CD4-positive, alpha-beta T cell treated with Interleukin-17A for 1 hour (primary cell): ENCODE data around the gene GAB4.
A peak's percentile ranks its signal among the peaks of the same experiment; 100 is the strongest.
"Not testable (repeated sequence)": the region's sequence is repeated elsewhere in the genome, so short reads cannot be mapped to it uniquely, and the experiment has no call there.

Experiments used
- DNase-seq: peaks from one replicate; pipeline ENCODE4 v3.0.0-alpha.2; 2020

The GAB4 gene

DNA sequence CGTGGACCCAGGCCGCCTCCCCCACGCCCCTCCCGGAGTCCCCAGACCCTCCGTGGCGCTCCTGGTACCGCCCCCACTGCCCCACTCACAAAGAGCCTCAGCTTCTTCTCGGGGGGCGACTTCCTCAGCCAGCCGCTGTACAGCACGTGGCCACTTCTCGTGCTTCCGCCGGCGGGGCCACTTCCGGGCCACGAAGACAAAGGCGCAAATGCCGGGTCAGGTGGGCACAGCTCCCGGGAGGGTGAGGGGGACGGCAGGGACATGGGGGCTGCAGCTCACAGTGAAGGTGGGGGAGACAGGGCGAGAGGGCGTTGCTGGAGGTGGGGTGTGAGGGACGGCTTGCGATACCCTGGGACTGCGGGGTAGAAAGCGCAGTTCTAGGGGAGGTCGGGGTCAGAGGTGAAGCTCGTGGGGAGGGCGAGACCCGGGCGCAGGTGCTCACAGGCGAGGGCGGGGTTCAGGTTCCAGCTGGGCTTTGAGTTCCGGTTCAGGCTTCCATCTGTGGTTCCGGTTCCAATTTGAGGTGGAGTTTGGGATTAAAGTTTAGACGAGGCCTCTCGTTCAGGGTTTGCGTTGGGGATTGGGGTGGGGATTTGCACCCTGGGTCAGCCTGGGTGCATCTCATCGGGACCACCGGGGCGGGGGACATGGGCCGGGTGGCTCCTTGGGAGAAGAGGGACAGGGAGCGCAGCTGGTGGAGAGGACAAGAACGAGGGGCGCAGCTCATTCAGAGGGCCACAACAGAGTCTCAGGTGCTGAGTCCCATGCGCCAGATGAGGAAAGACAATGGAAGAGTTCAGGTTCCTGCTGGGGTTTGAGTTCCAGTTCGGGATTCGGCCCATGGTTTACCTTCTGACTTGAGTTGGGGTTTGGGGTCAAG, at the start of gene GAB4:
Gene GAB4, minus strand, starts transcription at position 371 of the 880 bp plus-strand sequence. Its CDS starts 108 bp downstream, at position 263.
- DNase-seq, result no peak

- DNase-seq, result no peak
Measured at GRCh38 chr22:17056807-17057206, 48.8 kb upstream of the GAB4 start.

- no peak for DNase-seq
Measured at GRCh38 chr22:17056058-17056457, 48.0 kb upstream of the GAB4 start.

- DNase-seq, result no peak
Measured at GRCh38 chr22:17047656-17048055, 39.6 kb upstream of the GAB4 start.

DNA sequence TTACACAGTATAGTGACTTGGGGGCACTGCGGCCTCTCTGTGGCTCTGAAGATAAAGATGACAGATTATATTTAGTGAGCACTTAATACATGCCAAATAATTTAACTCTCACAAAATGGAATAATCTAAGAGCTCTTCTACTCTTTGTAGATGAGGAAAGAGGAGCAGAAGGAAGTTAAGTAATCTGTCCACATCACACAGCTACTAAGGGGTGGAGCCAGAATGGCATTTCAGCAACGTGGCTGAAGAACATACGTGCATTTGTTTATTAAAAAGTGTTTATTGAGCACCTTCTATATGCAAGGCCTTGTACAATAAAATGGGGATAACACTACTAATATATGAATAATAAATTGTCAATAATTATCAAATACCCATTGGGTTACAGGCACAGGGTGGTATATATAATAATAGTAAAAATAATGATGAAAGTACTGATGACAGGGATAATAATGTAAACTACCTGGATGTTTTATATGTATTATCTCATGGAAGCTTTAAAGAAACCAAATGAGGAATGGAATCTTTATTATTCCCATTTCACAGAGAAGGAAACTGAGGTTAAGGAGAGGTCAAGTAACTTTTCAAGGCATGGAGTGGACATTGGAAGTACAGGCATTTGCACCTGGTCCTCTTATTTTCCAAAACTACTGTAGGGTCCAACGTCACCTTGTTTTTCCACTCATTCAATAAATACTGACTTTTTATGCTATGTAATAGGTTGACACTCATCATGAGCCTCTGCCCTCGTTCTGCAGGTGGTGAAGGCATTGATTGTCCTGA, 38.7 kb upstream of the GAB4 start:
- DNase-seq, result no peak

DNA sequence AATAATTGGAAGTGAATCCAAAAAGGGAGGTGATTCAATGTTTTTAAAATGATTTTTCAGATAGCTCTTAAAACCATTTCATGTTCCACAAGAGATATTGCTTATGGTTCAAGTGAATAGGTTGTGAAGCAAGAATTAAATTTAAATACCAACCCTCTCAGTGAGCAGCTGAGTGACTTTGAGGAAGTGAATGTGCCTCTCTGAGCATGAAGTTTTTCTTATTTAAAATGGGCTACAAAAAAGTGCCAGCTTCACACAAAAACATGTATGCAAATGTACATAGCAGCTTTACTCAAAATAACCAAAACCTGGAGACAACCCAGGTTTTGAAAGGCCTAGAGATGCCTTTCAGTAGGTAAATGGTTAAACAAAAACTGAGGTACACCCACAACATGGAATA, 35.5 kb upstream of the GAB4 start:
- DNase-seq, result no peak

DNA sequence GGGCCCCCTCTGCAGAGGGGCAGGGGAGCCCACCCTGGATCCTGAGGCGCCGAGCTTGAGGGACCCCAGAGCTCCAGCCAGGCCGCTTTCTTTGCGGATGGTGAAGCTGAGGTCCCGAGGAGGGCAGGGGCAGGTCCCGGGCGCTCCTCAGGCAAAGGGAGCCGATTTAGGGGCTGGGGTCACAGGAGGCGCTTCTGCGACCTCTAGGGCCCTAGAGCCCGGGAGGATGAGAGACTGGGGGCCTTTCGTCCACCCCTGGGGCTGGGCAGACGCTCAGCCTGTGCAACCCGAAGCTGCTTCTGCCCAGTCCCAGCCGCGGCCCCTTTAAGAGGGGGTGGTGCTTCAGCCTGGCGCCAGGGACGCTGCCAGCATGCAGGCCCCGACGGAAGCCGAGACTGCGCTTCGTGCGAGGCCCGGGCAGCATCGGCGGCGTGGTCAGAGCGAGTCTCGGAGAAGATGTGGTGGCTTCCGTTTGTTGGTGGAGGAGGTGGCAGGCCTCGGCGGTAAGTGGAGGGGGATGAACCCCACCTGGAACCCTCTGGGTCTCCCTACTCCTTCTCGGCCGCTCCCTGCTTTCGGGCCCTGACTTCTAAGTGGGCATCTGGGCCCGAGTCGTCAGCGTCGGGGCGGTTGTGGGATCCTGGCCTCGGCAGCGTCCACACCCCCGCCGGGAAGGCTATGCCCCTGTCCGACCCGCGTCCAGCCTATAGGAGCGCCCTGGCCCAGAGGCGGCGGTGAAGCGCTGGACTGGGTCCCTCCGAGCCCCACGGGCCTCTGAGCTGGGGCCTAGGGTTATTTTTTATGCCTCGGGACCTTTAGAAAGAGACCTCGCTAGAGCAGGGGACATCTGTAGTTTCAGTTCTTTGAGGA, 29.1 kb upstream of the GAB4 start:
- peak; percentile 9 for DNase-seq

- DNase-seq, result not testable (repeated sequence)
Measured at GRCh38 chr22:17035976-17036841, 28.2 kb upstream of the GAB4 start.

- no peak for DNase-seq
Measured at GRCh38 chr22:17035246-17035645, 27.2 kb upstream of the GAB4 start.

GRCh38 chr22:17034532-17034931, 26.5 kb upstream of the GAB4 start:
- DNase-seq, result not testable (repeated sequence)

DNA sequence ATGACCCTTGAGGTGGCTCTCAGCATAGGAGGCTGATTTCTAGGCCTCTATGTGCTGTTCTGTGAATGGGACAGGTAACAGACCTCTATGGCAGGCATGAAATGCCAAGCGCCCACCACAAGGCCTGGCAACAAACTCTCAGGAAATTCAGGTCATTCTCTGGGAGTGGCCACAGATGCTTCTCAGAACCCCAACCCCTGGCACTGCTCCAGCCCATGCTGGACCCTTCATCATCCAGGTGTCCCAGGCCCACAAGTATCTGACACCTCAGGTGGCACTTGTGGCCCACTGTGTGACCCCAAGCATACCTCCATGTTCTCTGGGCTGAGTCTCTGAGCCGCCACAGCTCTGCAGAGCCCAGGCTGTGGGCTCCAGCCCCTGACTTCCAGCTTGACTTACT, 24.3 kb upstream of the GAB4 start:
- DNase-seq, result not testable (repeated sequence)

- not testable (repeated sequence) for DNase-seq
Measured at GRCh38 chr22:17024380-17024779, 16.4 kb upstream of the GAB4 start.

GRCh38 chr22:17015552-17015951, 7.5 kb upstream of the GAB4 start:
- DNase-seq, result not testable (repeated sequence)

GRCh38 chr22:17014101-17014440, 6.0 kb upstream of the GAB4 start:
- not testable (repeated sequence) for DNase-seq

- DNase-seq, result no peak
Measured at GRCh38 chr22:17013396-17014100, 5.5 kb upstream of the GAB4 start.

- no peak for DNase-seq
Measured at GRCh38 chr22:17012267-17012666, 4.2 kb upstream of the GAB4 start.

GRCh38 chr22:17009640-17010291, 1.7 kb upstream of the GAB4 start:
- no peak for DNase-seq

DNA sequence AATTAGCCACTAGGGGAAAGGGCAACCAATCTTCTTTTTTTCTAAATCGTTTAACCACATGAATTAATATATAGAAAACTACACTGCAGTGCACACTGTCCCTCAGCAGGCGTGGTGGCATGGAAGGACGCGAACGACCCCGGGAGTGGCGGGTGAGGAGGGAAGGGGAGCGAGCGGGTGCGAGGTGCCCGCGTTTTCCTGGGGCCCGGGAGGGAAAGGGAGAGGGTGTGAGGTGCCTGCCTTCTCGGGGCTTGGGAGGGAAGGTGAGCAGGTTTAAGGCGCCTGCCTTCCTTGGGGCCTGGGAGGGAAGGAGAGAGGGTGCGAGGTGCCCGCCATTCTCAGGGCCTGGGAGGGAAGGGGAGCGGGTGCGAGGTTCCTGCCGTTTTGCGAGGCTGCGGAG, 765 bp downstream of the GAB4 start:
- no peak for DNase-seq

DNA sequence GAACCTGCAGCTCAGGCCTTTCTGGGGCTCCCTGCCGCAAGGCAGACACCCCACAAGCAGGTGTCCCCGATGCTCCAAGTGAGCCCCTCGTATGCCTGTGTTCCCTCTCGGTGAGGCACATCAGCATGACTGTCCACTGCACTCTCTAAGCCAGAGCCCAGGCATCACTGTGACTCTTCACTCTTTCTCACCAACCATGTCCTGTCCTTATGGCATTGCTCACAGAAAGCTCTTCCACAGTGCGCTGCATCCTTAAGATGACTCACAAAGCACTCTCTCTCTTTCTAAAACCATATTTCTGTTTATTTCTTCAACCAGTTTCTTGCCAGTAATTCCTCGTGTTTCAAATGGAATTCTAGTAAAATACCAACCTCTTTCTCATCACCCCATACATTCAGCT, 18.1 kb downstream of the GAB4 start:
- DNase-seq, result no peak

GRCh38 chr22:16988257-16988656, 19.8 kb downstream of the GAB4 start:
- no peak for DNase-seq

GRCh38 chr22:16987822-16988221, 20.2 kb downstream of the GAB4 start:
- no peak for DNase-seq
